ENCODE results near the gene MAGI1. TPM values are rescaled to one million over a fixed set of nuclear protein-coding genes. Genes with fewer than 3 reads are reported as not detected.

MAGI1 gene
- total RNA-seq, 1 donor from 2014 or later: 30.5 TPM

DNA sequence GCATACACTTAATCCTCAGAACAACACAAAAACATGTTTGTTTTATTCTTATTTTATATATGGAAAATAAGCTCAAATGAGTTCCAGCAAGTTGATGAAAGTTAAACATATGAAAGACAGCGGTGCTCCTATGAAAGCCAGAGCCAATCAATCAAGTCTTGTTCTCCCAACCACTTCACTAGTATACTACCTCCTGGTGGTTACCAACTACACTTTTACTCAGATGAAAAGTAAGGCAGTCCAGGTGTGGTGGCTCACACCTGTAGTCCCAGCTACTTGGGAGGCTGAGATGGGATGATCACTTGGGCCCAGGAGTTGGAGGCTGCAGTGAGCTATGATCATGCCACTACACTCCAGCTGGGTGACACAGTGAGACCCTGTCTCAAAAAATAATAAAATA lies 66.0 kb downstream of the MAGI1 start:
- DNase-seq (ENCODE audit: low read depth): no peak

DNA sequence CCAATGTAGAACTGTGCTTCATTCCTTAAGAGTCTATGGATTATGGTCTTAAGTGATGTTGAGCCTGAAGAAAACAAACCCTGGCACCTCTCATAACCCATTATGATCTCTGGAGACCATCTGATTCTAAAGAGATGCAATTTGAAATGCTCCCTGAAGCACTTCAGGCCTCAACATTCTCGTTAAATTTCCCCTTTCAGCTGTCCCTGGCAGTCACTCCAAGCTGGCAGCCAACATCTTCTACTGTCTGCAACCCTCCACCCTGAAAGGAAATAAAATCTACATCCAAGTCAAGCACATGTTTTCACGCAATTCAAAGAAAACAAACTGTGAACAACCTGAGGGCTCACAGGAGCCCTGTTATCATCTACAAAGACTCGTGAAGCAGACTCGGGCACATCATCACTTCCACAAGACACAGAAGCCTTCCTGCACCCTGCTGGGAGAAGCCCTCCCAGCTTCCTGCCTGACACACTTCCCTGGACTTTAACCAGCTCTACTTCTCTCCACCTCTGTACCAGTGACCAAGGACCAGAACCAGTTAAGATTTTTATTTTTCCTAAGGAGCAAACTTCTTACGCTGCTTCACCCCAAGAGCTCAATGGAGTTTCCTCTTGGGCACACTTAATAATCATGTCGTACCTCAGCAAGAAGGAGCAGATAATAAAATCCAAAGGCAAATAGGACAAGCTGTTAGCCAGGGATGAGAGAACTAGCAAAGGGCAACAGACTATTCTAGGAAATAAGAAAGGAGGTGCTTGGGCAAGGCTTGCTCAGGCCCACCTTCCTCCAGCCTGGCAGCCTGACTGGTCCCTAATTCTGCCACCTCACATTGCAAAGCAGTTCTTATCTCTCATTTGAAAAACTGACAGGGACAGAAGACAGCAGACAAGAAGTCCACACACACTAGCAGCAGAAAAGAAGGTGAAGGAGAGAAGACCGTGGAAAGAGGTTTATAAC lies 67.1 kb downstream of the MAGI1 start:
- no peak for DNase-seq (ENCODE audit: low read depth)

DNA sequence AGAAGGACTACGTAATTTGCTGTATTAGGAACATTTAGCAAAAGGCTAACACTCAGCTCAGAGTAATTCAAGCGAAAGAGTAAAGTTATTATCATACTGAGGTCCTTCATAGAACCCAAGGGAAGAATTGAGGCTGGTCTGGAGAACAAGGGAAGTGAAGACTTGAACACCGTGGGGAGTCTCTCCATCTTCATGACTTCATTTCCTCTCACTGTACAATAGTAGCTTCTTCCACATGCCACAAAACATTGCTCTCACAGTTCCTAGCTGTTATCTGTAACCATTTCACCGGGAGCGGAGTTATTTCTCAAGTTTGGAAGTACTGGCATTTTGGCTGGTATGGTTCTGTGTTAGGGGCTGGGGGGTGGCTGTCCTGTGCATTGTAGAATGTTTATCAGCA lies 69.7 kb downstream of the MAGI1 start:
- DNase-seq (ENCODE audit: low read depth): no peak

DNA sequence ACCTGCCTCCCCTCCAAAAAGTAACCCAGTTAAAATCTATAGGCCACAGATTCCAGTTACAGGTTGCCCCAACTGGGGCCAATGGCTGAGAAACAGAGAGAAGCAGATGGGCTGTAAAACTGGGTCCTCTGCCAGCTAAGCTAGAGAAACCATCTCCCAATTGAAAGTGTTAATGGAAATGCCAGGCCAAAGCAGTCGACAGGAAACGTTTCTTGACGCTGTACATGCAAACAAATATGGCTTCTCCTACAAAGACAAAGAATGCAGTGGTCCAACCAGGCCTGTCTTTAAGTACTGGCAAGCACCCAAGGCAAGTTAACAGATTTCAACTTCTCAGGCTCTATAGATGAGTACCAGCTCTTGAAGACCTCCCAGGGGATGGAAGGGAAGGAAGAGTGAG lies 71.3 kb downstream of the MAGI1 start:
- no peak for DNase-seq (ENCODE audit: low read depth)

DNA sequence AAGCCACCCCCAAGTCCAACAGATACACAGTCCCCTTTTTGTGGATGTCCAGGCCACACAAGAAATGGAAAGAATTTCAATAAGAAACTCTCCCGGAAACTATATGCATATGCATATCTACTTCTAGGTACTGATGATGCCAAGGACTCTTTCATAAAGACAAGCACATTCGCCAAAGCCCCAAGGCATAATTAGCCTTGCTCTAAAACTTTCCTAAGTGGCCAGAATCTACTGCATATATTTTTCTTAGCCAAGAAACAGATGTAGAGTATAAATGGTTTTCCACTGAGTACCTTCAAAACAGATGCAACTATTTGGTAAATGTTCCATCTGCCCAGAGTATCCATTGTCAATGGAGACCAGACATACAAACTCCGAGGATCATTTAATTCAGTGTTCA lies 73.9 kb downstream of the MAGI1 start:
- DNase-seq (ENCODE audit: low read depth): no peak

DNA sequence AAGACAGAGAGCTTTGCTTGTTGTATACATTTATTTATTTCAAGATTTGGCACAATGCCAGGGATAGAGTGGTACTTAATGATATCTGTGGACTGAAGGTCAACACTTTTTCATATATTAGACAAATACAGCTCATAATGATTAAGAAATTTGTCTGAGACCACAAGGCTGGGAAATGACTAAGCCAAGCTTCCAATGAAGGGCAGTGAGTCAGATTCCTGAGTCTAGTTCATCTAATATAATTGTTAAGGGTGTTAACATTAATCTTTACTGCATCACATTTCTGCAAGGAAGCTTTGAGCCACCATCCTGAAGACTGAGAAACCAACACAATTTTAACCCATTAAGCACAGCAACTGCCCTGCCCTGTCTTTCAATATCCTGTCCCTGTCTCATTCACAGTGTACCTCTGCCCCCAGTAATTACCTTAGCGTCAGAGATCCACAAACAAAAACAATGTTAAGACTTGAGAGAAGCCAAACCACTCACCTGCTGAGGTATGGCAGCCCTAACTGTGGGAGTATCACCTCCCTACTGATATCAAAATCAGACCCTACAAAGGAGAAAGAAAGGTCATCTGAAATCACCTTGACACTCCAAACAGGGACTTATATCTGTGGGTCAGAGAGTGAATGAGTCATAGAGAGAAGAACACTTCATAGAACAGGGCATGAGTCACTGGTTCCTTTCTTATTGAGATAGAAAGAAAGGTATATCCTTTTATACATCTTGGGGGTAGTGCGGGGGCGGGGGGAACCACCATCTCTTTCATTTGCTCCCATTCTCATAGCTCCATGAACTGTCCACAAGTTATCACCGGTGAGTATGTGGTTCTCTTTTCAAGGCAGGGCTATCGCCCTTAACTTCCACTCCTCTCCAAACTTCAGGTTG lies 74.7 kb downstream of the MAGI1 start:
- peak; percentile 97 for DNase-seq (ENCODE audit: low read depth)

DNA sequence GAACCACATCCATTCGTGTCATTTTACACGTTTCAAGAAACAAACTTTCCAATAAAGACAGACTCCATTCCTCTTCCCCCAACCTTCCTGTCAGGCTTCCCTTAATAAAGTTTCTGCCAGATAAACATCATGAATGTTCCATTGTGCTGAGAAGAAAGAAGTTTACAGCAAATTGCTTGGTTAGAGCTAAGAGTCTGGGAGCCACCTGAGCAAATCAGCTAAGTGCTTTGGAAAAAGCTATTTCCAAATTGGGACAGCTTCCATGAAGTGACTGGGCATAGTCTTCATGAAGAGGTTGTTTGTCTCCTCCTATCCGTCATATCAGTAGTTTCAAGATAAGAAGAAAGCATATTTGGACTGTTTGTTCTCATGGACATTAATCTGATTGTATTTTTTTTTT lies 77.0 kb downstream of the MAGI1 start:
- DNase-seq (ENCODE audit: low read depth): no peak

DNA sequence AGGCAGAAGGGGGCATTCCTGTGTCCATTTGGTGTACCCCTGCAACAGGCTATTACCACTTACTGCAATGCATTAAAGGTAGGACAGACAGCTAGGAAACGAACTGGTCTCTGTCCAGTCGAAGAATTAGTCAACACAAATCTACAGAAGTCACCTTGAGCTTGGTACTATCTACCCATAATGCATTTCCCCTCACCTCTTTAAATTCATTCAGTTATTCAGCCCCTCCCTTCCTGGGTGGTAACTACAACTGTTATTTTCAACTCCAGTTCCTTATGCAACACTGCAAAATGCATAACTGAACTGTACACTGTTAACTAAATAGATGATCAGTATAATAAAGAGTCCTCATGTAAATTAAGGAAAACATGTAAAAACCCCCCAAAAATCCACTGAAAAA lies 77.6 kb downstream of the MAGI1 start:
- DNase-seq (ENCODE audit: low read depth): no peak

DNA sequence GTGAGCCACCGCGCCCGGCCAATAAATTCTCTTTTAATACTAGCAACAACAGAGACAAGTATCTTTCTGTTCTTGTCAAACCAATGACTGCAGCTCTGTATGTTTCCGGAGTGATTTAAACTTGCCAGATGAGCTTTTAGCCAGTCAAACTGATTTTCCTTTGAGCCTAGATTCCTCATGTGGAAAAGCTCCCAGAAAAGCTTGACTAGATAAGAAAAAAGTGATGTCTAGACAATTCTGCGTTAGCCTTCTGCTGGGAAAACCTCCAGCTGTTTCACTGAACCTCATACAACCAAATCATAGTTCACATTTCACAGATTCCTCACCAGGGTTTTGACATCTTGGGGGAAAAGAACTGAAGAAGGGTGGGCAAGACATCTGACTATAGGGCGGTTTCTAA lies 78.6 kb downstream of the MAGI1 start:
- no peak for DNase-seq (ENCODE audit: low read depth)

DNA sequence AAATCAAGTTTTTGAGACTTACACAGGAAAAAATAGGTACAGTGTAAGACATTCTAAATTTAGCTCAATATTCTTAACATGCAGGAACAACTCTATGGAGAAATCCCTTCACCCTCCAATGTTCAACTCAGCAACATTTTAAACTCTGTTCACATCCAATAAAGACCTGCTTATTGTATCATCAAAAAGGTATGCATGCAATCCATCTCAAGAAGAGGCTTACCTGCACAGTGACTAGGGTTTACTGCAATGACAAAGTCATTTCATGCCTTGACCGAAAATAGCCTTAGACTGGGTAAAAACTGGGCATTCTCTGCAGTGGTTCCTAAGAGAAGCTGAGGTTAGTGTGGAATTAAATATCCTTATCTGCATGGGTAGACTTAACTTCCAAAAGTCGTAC lies 80.5 kb downstream of the MAGI1 start:
- DNase-seq (ENCODE audit: low read depth): no peak

DNA sequence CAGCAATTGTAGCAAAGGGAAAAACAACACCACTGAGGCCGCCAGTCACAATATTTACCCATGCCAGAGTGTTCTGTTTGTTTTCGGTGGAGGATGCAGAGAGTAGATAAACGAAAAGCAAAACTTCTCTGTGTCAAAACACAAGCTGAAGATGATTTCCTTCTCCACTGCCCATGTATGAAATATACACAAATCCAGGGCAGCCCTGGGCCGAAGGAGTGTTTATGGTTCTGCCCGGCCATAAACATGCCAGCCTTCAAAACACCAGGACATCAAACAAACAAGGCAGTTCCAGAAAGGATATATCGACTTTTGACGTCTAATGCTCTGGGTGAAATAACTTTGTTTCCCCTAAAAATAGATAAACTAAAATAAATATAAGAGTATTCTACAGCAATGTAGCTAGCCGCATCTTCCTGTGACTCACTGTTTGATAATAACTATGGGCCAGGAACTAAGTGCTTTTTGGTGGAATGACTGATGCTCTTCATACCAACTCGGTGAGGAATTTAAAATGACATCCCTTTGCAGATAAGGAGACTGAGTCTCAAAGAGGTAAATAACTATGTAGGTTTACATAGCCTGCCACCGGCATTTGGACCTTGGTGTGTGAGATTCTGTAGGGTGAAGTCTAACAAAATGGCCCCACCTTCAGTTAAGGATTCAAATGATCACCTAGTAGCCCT lies 82.8 kb downstream of the MAGI1 start:
- peak; percentile 35 for DNase-seq (ENCODE audit: low read depth)

DNA sequence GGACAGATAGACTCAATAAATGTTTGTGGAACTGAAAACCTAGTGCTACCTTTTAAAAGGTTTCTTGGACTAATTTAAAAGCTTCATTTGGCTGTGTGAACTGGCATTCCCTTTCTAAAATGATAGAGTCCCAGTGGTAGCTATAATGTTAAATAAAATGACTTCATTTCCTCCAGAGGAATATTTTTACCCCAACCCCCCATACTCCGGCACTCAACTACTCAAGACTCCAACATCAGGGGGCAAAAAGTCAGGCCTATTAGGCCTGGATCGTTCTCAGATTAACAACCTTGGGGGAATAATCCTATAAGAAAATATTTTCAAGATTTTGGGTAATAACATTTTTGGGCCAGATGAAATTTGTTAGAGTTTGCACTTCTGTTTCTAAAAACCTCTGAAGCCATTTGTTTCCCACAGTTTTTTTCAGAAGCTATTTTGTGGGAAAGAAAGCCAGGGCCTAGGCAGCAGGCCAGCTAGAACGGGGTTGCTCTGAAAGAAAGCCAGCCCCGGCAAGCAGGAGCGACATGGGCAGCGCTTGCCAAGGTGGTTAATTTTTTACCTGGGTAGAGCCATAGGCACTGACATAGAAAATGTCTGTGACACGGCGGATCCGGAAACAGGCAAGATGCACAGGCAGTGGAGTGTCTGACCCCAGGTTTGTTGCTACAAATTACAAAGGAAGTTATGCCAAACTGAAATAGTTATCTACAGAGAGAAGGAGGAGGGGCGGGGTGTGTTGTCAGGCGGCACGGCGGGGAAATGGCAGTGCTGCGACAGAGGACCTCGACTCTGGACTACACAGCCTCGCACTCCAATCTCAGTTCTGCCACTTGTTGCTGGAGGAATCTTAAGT lies 84.6 kb downstream of the MAGI1 start:
- DNase-seq (ENCODE audit: low read depth): peak; percentile 88

DNA sequence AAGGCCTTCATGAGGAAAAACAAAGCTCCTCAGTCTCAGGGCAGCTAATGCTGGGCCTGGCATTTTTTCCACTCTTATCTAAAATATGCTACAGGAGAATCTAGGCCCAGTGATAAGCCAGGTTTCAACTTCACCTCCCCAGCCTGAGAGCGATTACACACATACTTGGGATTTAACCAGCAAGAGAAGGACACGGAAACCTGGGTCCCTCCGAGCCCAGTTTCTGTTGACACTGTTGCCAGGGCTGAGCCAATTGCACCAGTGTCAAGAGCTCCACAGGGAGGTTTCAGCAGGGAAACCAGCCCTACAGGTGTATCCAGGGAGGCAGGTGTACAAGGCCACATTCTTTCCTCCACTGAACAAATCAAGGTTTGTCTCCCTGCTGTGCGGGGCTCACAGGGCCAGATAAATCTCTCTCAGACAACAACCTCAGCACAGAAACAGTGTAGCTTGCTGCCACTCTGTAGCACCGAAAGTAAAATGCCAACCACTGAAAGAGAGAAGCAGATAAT lies 85.4 kb downstream of the MAGI1 start:
- DNase-seq (ENCODE audit: low read depth): peak; percentile 74

DNA sequence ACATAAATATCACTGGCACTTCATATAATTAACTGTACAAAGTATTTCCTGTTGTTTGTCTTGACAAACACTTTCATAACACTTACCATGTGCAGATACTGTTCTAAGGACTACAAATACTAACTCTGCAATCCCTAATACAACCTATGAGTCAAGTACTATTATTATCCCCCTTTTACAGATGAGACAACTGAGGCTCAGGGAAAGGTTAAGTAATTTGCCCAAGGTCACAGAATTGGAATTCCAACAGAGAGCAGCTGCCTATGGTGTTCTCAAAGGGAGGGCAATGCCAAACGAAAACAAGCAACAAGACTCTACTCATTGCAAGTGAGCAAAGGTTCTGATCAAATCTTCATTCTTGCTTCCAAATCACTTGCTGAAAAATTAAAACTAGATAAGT lies 85.9 kb downstream of the MAGI1 start:
- DNase-seq (ENCODE audit: low read depth): no peak

DNA sequence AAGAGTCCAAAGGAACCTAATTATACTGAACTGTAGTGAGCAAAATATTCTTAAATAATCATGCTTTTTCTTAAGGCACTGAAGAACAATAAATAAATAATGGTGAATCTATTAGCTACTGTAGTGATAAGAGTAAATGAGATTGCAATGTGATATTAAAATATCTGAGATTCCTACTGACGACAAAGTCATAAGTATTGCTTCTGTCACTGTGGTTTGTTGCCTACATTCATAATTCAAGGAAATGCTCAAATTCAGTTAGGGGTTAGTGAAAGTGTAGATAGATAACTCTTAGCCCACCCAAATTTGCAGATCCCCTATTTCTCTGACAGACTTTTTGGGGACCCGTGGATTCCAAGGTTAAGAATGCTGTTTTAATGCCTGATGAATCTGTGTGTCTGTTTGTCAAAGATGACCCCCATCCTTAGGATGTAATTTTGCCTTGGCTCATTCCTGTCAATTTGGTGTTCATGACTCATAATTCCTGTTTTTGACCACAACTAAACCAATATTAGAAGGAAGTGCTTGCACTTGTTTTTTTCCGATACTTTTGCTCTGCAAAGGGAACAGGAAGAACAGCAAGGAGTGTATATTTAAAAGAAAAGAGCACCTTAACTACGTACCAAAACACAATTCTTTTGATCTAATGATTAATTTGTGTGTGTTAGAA lies 86.7 kb downstream of the MAGI1 start:
- peak; percentile 79 for DNase-seq (ENCODE audit: low read depth)

DNA sequence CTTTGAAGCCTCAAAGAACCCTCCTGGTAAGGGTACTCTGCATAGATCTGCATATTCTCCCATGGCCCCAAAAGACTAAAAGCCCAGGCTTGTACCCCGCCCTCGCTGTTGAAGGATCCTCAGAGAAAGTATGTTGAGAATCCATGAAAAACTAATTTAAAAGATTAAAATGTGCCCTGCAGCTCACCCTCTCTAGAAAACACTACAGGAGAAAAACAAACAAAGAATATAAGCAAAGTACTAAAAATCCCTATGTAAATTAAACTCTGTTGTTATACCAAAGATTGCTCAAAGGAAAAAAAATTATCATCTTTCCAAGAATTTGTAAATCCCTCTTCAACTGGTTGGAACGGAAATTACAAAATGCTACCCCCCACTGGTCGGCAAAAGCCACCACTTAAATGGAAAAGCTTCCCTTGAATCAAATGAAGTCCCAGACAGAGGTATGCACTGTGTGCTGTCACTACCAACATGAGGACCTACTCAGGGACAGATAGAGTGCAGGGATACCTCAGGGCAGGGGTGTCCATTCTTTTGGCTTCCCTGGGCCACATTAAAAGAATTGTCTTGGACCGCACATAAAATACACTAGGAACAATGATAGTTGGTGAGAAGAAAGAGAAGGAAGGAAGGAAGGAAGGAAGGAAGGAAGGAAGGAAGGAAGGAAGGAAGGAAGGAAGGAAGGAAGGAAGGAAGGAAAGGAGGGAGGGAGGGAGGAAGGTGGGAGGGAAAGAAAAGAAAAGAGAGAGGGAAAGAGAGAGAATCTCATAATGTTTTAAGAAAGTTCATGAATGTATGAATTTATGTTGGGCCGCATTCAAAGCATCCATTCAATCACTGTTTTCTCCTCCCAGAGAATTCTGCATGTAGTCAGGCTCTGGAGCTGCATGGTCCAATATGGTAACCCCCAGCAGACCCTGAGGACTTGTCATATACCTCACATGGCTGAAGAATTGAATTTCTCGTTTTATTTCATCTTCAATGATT lies 88.1 kb downstream of the MAGI1 start:
- DNase-seq (ENCODE audit: low read depth): no peak

DNA sequence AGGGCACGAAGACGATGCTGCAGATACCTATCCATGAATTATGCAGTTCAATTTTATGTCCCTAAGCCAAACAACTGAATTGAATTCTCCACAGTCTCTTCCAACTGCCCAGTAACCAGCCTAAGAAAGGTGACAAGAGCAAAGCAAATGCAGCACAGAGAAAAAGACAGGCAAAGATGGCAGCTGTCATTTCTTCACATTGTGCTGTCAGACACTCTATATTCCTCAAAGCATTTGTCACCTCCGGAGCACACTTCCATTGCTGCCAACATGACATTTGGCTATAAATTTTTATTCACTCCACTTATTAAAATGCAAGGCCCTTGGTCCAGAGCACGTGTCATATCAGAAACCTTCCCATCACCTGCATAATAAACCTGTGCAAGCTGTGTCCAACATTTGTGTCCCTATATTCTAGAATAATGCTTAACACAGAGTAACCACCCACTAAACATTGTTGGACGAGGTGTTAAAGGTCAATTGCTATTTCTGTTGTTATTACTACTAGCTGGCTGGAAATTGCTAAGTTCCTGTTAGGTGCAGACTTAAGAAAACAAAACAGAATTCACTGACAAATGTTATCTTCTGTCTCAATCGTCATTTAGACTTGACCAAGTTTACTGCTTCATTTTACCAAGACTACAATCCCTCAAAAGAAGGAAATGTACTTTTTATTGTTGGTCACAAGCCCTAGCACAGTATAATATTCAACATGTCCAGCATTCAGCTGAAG lies 89.7 kb downstream of the MAGI1 start:
- DNase-seq (ENCODE audit: low read depth): peak; percentile 68

DNA sequence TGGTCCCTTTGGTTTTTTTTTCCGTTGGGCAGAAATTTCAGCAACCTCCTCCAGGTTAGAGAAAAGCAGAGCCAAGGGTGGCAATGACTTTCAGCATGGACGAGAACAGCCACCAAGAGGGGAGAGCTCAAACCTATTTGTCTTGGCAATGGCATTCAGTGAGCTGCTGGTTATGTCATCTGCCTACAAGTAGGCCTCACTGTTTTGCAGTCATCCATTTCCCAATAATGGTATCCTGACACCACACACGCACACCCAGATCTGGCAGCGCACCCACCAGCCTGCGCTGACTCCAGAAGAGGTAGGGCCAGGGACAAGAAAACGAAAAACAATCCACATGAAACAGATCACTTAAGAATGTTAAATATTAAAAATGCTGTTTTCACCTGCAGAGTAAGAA lies 92.3 kb downstream of the MAGI1 start:
- DNase-seq (ENCODE audit: low read depth): no peak
